ENCODE data around the gene PTPRD.

PTPRD gene

GRCh38 chr9:9612270-9612669 lies 1000.5 kb downstream of the PTPRD start:
- Mint-ChIP-seq H3K27ac (no peak overlapping the region), H3K4me3 (no peak overlapping the region), H3K27me3 (no peaks in the 10 kb centered on the region), H3K36me3 (ENCODE audit: low read depth) (no peaks in the 10 kb centered on the region), H3K4me1 (peaks cover 11% of the 10 kb centered on the region), H3K9me3 (no peaks in the 10 kb centered on the region)
- DNase-seq: no peak
- no peak for ATAC-seq

GRCh38 chr9:9605681-9606080 lies 1007.1 kb downstream of the PTPRD start:
- Mint-ChIP-seq H3K36me3 (ENCODE audit: low read depth) (no peaks in the 10 kb centered on the region), H3K4me3 (no peak overlapping the region), H3K9me3 (no peaks in the 10 kb centered on the region), H3K27me3 (no peaks in the 10 kb centered on the region), H3K27ac (no peak overlapping the region), H3K4me1 (no peaks in the 10 kb centered on the region)
- DNase-seq (no peak), ATAC-seq (no peak)

- Mint-ChIP-seq H3K27me3 (no peaks in the 10 kb centered on the region), H3K9me3 (no peaks in the 10 kb centered on the region)
- DNase-seq: no peak
Observed at GRCh38 chr9:9603345-9603744, 1009.5 kb downstream of the PTPRD start.

GRCh38 chr9:9598723-9599122 lies 1014.1 kb downstream of the PTPRD start:
- Mint-ChIP-seq H3K36me3 (ENCODE audit: low read depth) (no peaks in the 10 kb centered on the region), H3K27me3 (no peaks in the 10 kb centered on the region), H3K9me3 (no peaks in the 10 kb centered on the region), H3K27ac (no peak overlapping the region), H3K4me1 (no peaks in the 10 kb centered on the region), H3K4me3 (no peak overlapping the region)
- DNase-seq (no peak), ATAC-seq (no peak)

More at GRCh38 chr9:9603345-9603744, 1009.5 kb downstream of the PTPRD start:
- Mint-ChIP-seq H3K27ac (no peak overlapping the region), H3K36me3 (ENCODE audit: low read depth) (no peaks in the 10 kb centered on the region), H3K4me1 (no peaks in the 10 kb centered on the region), H3K4me3 (no peak overlapping the region)
- no peak for ATAC-seq

GRCh38 chr9:9592104-9592503 lies 1020.7 kb downstream of the PTPRD start:
- Mint-ChIP-seq H3K27me3 (peaks cover 1% of the 10 kb centered on the region), H3K4me1 (no peaks in the 10 kb centered on the region), H3K27ac (no peak overlapping the region), H3K36me3 (ENCODE audit: low read depth) (no peaks in the 10 kb centered on the region), H3K4me3 (no peak overlapping the region), H3K9me3 (no peaks in the 10 kb centered on the region)
- no peak for DNase-seq
- ATAC-seq: no peak

GRCh38 chr9:9585920-9586319 lies 1026.9 kb downstream of the PTPRD start:
- no peaks in the 10 kb centered on the region for H3K4me1 Mint-ChIP-seq
- H3K9me3 Mint-ChIP-seq: peaks cover under 1% of the 10 kb centered on the region
- H3K27ac Mint-ChIP-seq: no peak overlapping the region
- no peaks in the 10 kb centered on the region for H3K36me3 Mint-ChIP-seq (ENCODE audit: low read depth)
- peaks cover 1% of the 10 kb centered on the region for H3K27me3 Mint-ChIP-seq
- H3K4me3 Mint-ChIP-seq: no peak overlapping the region
- ATAC-seq (no peak), DNase-seq (no peak)

GRCh38 chr9:9574080-9574479 lies 1038.7 kb downstream of the PTPRD start:
- no peak overlapping the region for H3K4me3 Mint-ChIP-seq
- H3K9me3 Mint-ChIP-seq: no peaks in the 10 kb centered on the region
- DNase-seq (no peak), ATAC-seq (no peak)
- no peaks in the 10 kb centered on the region for H3K4me1 Mint-ChIP-seq
- H3K27ac Mint-ChIP-seq: no peak overlapping the region
- H3K36me3 Mint-ChIP-seq (ENCODE audit: low read depth): no peaks in the 10 kb centered on the region
- no peaks in the 10 kb centered on the region for H3K27me3 Mint-ChIP-seq

- no peaks in the 10 kb centered on the region for H3K9me3 Mint-ChIP-seq
- no peaks in the 10 kb centered on the region for H3K27me3 Mint-ChIP-seq
- DNase-seq: no peak
- no peaks in the 10 kb centered on the region for H3K36me3 Mint-ChIP-seq (ENCODE audit: low read depth)
- ATAC-seq: no peak
- no peak overlapping the region for H3K4me3 Mint-ChIP-seq
- no peaks in the 10 kb centered on the region for H3K4me1 Mint-ChIP-seq
- H3K27ac Mint-ChIP-seq: no peak overlapping the region
Observed at GRCh38 chr9:9565700-9566099, 1047.1 kb downstream of the PTPRD start.

- Mint-ChIP-seq H3K4me1 (no peaks in the 10 kb centered on the region), H3K27ac (no peak overlapping the region), H3K4me3 (no peak overlapping the region), H3K9me3 (no peaks in the 10 kb centered on the region), H3K27me3 (no peaks in the 10 kb centered on the region), H3K36me3 (ENCODE audit: low read depth) (no peaks in the 10 kb centered on the region)
- ATAC-seq: no peak
- no peak for DNase-seq
Observed at GRCh38 chr9:9563817-9564216, 1049.0 kb downstream of the PTPRD start.

- Mint-ChIP-seq H3K4me1 (no peaks in the 10 kb centered on the region), H3K27ac (no peak overlapping the region), H3K9me3 (no peaks in the 10 kb centered on the region), H3K4me3 (no peak overlapping the region), H3K36me3 (ENCODE audit: low read depth) (no peaks in the 10 kb centered on the region), H3K27me3 (no peaks in the 10 kb centered on the region)
- DNase-seq: no peak
- ATAC-seq: no peak
Observed at GRCh38 chr9:9560382-9561035, 1052.3 kb downstream of the PTPRD start.

GRCh38 chr9:9558907-9559306 lies 1053.9 kb downstream of the PTPRD start:
- no peak overlapping the region for H3K27ac Mint-ChIP-seq
- no peaks in the 10 kb centered on the region for H3K36me3 Mint-ChIP-seq (ENCODE audit: low read depth)
- ATAC-seq (peak; percentile 24), DNase-seq (no peak)
- H3K4me3 Mint-ChIP-seq: no peak overlapping the region
- no peaks in the 10 kb centered on the region for H3K9me3 Mint-ChIP-seq
- no peaks in the 10 kb centered on the region for H3K27me3 Mint-ChIP-seq
- H3K4me1 Mint-ChIP-seq: no peaks in the 10 kb centered on the region

- ATAC-seq (no peak), DNase-seq (no peak)
- H3K27me3 Mint-ChIP-seq: no peaks in the 10 kb centered on the region
- no peak overlapping the region for H3K4me3 Mint-ChIP-seq
- no peak overlapping the region for H3K27ac Mint-ChIP-seq
- H3K4me1 Mint-ChIP-seq: no peaks in the 10 kb centered on the region
- no peaks in the 10 kb centered on the region for H3K36me3 Mint-ChIP-seq (ENCODE audit: low read depth)
- no peaks in the 10 kb centered on the region for H3K9me3 Mint-ChIP-seq
Observed at GRCh38 chr9:9557804-9558334, 1054.9 kb downstream of the PTPRD start.

GRCh38 chr9:9556865-9557803 lies 1055.7 kb downstream of the PTPRD start:
- H3K4me3 Mint-ChIP-seq: no peak overlapping the region
- H3K36me3 Mint-ChIP-seq (ENCODE audit: low read depth): no peaks in the 10 kb centered on the region
- no peaks in the 10 kb centered on the region for H3K9me3 Mint-ChIP-seq
- ATAC-seq (no peak), DNase-seq (no peak)
- H3K4me1 Mint-ChIP-seq: no peaks in the 10 kb centered on the region
- H3K27ac Mint-ChIP-seq: no peak overlapping the region
- no peaks in the 10 kb centered on the region for H3K27me3 Mint-ChIP-seq

- H3K4me3 Mint-ChIP-seq: no peak overlapping the region
- no peaks in the 10 kb centered on the region for H3K27me3 Mint-ChIP-seq
- no peaks in the 10 kb centered on the region for H3K9me3 Mint-ChIP-seq
- no peak overlapping the region for H3K27ac Mint-ChIP-seq
- no peak for DNase-seq
- H3K36me3 Mint-ChIP-seq (ENCODE audit: low read depth): no peaks in the 10 kb centered on the region
- H3K4me1 Mint-ChIP-seq: no peaks in the 10 kb centered on the region
- ATAC-seq: no peak
Observed at GRCh38 chr9:9552665-9553064, 1060.1 kb downstream of the PTPRD start.

GRCh38 chr9:9538766-9539165 lies 1074.0 kb downstream of the PTPRD start:
- no peaks in the 10 kb centered on the region for H3K36me3 Mint-ChIP-seq (ENCODE audit: low read depth)
- no peaks in the 10 kb centered on the region for H3K4me1 Mint-ChIP-seq
- no peak overlapping the region for H3K27ac Mint-ChIP-seq
- DNase-seq: no peak
- H3K27me3 Mint-ChIP-seq: no peaks in the 10 kb centered on the region
- no peak overlapping the region for H3K4me3 Mint-ChIP-seq
- peaks cover 11% of the 10 kb centered on the region for H3K9me3 Mint-ChIP-seq
- no peak for ATAC-seq

All from activated naive CD8-positive, alpha-beta T cell treated with anti-CD3 and anti-CD28 coated beads, Interleukin-2, amount 50 U/mL, for 24 hours (primary cell).